Lower leg skin (tissue), 3 donors: ENCODE results near the gene PDZRN4.

Experiments
- POLR2A ChIP-seq, 2 donors: fragments of 450-650 bp; IDR thresholded peaks; one replicate each; pipeline ENCODE4 v1.6.1; 2016 to 2017; ENCODE audit warnings: antibody characterized with exemption in 2 of 2, mild to moderate bottlenecking in 1 of 2, moderate library complexity in 1 of 2
- TF ChIP-seq, protein P1 (sequence below), 3 donors: fragments of 450-650 bp; IDR thresholded peaks; one replicate each; pipeline ENCODE4 v1.5.1; 2016; ENCODE audit warnings: antibody characterized with exemption in 3 of 3, mild to moderate bottlenecking in 3 of 3, moderate library complexity in 2 of 3

DNA sequence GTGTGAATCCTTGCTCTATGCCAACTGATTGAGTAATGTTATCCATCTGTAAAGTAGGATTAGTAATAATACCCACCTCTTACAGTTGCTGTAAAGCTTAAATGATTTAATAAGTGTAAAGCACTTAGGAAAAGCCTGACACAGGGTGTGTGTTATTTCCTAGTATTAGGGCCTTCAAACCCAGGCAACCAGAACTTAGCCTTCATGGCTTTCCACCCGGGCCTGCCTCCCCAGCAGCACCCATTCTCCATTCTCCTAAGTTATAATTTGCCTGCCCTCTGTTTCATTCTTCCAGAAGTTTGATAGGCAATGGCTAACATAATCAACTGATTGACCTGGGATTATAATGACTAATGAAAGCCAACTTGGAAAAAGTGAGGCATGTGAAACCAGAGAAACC lies 20.4 kb upstream of the PDZRN4 start:
- TF ChIP-seq, protein P1, sequence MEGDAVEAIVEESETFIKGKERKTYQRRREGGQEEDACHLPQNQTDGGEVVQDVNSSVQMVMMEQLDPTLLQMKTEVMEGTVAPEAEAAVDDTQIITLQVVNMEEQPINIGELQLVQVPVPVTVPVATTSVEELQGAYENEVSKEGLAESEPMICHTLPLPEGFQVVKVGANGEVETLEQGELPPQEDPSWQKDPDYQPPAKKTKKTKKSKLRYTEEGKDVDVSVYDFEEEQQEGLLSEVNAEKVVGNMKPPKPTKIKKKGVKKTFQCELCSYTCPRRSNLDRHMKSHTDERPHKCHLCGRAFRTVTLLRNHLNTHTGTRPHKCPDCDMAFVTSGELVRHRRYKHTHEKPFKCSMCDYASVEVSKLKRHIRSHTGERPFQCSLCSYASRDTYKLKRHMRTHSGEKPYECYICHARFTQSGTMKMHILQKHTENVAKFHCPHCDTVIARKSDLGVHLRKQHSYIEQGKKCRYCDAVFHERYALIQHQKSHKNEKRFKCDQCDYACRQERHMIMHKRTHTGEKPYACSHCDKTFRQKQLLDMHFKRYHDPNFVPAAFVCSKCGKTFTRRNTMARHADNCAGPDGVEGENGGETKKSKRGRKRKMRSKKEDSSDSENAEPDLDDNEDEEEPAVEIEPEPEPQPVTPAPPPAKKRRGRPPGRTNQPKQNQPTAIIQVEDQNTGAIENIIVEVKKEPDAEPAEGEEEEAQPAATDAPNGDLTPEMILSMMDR (IDR thresholded peaks at IDR 0.05) = no peak
- no peak for TF ChIP-seq POLR2A (IDR thresholded peaks at IDR 0.05)
